Bone marrow (tissue), 2 donors: ENCODE data around the gene OPN1MW3.
"Not testable (repeated sequence)": the region's sequence is repeated elsewhere in the genome, so short reads cannot be mapped to it uniquely, and the experiment has no call there.

Source experiments
- DNase-seq, 2 donors: peaks; one replicate each; lab custom pipeline; 2025; lab: John Stamatoyannopoulos, UW

OPN1MW3 gene

DNA sequence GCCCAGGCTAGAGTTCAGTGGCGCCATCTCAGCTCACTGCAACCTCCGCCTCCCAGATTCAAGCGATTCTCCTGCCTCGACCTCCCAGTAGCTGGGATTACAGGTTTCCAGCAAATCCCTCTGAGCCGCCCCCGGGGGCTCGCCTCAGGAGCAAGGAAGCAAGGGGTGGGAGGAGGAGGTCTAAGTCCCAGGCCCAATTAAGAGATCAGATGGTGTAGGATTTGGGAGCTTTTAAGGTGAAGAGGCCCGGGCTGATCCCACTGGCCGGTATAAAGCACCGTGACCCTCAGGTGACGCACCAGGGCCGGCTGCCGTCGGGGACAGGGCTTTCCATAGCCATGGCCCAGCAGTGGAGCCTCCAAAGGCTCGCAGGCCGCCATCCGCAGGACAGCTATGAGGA lies at the start of gene OPN1MW3:
OPN1MW3 (plus strand) TSS at position 301 of the 400 bp plus-strand sequence; CDS start at position 339, 38 bp downstream.
- not testable (repeated sequence) for DNase-seq

DNA sequence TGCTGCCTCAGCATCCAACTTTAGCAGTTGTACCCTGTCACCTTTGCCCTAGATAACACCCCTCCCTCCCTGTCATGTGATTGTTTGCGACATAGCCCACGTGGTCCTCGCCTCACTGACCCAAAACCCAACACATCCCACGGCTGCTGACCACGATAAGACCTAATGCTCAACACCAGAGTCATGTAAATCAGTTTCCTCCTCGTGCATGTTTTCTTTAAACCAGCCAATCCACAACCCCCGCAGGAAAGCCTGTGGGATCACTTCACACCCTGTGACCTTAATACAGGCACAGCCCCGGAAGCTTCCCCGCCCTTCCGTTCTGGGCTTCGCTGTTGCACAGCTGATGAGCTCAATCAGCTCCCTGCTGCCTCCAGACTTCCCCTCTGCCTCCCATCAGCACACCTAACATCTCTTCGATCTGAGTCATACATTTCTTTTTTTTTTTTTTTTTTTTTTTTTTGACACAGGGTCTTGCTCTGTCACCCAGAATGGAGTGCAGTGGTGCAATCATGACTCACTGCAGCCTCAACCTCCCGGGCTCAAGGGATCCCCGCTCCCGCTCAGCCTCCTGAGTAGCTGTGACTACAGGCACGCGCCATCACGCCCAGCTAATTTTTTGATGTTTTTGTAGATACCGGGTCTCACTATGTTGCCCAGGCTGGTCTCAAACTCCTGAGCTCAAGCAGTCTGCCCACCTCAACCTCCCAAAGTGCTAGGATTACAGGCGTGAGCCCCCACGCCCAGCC lies 47.5 kb upstream of the OPN1MW3 start:
- DNase-seq, result not testable (repeated sequence)

DNA sequence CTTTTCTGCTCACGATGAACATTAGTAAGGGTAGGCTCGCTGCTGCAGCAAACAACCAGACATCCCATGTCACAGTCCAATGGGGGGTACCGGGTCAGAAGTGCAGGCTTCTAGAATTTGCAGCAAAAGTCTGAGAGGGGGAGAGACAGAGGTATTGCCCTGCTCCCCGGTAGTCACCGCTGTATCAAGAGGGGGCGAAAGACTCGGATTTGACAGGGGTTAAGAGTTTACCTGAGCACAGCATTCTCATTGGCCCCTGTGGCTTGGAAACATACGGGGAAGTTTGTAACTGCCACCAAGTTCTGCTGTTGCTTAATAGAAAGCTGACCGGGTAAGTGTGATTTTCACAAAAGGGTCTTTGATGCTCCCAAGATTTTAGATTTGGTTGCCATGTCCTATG lies 46.3 kb upstream of the OPN1MW3 start:
- DNase-seq, result not testable (repeated sequence)

DNA sequence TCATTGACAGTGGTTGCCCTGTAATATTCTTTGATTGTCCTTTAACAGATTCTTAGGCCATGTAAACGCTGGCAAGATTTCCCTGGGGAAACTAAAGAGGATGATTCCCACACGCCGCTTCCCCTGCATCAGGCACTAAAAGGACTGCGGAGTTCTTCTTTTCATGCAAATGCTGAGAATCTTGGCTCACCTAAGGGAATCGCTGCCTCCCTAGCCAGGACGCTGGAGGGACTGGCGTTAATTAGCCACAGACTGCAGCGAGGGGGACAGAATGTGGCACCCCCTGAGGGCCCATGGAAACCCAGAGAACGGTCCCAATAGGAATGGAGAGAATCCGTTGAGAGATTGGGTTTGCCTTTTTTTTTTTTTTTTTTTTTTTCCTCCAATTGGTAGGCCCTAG lies 45.9 kb upstream of the OPN1MW3 start:
- not testable (repeated sequence) for DNase-seq

DNA sequence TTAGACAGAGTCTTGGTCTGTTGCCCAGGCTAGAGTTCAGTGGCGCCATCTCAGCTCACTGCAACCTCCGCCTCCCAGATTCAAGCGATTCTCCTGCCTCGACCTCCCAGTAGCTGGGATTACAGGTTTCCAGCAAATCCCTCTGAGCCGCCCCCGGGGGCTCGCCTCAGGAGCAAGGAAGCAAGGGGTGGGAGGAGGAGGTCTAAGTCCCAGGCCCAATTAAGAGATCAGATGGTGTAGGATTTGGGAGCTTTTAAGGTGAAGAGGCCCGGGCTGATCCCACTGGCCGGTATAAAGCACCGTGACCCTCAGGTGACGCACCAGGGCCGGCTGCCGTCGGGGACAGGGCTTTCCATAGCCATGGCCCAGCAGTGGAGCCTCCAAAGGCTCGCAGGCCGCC lies 37.9 kb upstream of the OPN1MW3 start, which contains the start of gene OPN1MW2:
OPN1MW2 (plus strand) TSS at position 301 of the 400 bp plus-strand sequence; CDS start at position 361, 60 bp downstream.
- not testable (repeated sequence) for DNase-seq

DNA sequence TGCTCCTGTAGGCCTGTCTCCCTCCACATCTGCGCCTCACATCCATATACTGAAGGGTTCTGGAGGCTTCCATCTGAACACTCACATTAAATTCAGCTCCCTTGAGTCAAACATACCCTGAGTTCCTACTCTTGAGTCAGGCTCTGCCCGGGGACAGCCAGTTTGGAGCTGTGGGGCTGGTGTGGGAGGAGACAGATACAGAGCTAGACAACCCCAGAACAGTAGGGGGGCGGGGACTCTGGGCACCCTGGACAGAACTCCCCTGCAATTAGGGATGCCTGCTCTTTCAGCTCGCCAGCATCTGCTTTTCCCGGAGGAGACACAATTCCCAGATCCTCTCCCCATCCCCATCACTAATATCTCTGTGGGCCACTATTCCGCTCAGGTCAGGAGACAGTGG lies 32.1 kb upstream of the OPN1MW3 start:
- DNase-seq, result not testable (repeated sequence)

DNA sequence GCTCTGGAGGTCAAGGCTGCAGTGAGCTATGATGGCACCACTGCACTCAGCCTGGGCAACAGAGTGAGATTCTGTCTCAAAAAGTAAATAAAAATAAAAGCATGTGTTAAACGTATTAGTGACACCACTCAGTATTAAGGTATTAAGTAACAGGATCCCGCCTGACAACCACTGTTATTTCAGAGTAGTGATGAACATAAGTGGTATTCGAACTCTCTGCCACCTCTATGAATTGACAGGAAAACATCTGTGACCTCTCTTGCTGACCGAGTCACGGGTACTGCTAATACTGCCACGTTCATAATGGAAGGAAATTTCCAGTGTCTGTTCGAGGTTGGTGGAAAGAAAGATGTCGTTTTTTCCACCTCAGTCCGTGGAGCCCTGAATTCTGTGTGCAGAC lies 30.7 kb upstream of the OPN1MW3 start:
- not testable (repeated sequence) for DNase-seq

DNA sequence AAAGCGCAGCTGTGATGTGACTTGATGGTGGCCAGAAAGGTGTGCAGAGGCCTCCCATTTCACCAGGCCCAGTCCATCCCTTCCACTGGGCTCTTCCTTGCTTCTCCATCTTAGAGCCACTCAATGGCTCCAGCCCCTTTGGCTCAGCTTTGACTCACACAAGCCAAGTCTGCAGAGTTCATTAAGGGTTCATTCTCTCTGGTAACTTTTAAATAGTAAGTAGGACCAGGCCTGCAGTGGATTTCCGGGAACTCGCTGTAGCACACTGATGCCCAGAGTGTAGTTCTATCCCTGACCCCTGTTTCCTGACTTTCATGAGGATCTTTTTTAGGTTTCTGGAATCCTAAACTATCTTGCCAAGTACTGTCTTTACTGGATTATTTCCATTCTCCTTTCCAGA lies 25.9 kb upstream of the OPN1MW3 start:
- DNase-seq, result not testable (repeated sequence)

DNA sequence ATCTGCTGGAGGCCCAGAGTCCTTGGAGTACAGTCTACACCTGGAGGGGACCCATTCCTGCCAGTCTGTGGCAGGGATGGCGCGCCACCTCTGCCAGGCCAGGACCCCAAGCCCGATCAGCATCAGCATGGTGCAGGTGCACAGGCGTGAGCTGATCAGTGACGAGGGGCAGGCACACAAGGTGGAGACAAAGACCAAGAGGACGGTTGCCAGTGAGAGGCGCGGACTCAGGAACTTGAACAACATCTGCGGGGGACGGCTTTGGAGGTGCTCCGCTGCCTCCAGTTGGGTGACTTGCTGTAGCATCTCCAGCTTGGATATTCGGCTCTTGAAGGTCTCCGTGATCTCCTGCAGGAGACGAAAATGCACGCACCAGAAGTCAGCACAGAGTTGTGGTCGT lies 23.8 kb upstream of the OPN1MW3 start:
- DNase-seq, result not testable (repeated sequence)

DNA sequence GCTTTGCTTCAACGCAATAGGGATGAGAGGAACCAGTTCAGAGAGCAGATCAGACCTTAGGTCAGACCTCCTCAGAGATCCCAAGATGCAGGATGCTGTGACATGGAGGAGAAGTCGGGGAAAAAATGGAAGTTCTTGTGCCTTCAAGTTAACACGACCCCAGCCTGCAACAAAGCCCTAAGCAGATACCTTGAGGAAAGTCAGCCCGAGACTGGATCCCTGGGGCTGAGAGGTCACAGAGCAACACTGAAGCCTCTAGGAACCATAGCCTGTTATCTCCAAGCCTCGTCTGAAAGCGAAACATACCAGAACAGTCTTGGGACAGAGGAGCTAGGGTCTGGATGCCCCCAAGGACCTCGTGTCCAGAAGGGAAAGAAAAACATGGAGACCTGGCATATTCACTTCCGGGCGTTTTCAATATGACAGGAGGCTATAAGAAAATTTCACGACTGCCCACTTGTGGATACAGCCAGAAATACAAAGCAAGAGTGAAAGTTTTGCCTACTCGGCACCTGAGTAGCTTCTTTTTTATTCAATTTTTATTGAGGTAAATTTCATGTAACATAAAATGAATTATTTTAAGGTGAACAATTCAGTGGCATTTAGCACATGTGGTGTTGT lies 18.3 kb upstream of the OPN1MW3 start:
- not testable (repeated sequence) for DNase-seq

DNA sequence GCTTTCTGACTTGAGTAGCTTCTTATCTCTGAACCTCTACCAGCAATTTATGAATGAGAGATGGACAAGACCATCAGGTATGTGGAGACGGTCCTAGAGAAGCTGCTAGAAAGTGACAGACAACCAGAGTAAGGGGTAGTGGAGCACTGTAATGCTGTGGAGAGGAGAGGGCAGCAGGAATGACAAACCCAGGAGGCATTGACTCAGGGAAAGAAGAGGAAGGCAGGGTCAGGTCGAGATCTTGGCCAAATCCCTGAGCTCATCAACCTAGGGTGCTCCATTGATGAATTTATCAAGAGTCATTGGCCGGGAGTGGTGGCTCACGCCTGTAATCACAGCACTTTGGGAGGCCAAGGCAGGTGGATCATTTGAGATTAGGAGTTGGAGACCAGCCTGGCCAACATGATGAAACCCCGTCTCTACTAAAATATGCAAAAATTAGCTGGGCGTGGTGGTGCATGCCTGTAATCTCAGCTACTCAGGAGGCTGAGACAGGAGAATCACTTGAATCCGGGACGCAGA lies 17.3 kb upstream of the OPN1MW3 start:
- DNase-seq, result not testable (repeated sequence)

DNA sequence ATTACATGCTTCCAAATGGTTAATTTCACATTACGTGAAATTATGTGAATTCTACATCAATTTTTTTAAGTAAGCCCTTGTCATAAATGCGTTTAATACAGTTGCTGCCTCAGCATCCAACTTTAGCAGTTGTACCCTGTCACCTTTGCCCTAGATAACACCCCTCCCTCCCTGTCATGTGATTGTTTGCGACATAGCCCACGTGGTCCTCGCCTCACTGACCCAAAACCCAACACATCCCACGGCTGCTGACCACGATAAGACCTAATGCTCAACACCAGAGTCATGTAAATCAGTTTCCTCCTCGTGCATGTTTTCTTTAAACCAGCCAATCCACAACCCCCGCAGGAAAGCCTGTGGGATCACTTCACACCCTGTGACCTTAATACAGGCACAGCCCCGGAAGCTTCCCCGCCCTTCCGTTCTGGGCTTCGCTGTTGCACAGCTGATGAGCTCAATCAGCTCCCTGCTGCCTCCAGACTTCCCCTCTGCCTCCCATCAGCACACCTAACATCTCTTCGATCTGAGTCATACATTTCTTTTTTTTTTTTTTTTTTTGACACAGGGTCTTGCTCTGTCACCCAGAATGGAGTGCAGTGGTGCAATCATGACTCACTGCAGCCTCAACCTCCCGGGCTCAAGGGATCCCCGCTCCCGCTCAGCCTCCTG lies 9.9 kb upstream of the OPN1MW3 start:
- DNase-seq, result not testable (repeated sequence)

DNA sequence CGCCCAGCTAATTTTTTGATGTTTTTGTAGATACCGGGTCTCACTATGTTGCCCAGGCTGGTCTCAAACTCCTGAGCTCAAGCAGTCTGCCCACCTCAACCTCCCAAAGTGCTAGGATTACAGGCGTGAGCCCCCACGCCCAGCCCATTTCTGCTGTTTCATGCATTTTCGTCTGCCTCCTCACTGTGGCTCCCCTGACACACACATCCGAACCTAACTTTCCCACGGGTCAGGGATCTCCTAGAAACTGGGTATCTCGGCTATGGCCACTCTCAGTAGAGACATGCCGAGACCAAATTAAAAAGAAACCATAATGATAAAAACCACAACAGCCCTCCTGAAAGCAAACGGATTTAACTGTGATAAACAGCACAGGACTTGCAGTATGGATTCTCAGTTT lies 9.3 kb upstream of the OPN1MW3 start:
- DNase-seq, result not testable (repeated sequence)

DNA sequence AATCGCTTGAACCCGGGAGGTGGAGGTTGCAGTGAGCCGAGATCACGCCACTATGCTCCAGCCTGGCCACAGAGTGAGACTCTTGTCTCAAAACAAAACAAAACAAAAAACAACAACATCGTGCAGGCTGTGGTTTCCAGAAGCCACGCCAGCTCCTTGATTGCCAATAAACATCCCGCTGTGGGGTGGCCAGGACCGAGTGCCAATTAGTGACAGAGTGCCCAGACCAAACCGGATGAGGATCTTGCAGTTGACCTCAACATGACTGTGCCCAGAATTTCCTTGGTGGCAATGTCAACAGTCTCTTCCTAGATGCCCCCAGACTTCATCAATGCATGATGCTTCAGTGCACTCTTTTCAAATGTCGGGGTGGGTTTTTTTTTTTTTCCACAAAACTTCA lies 1.3 kb downstream of the OPN1MW3 start:
- DNase-seq, result not testable (repeated sequence)

DNA sequence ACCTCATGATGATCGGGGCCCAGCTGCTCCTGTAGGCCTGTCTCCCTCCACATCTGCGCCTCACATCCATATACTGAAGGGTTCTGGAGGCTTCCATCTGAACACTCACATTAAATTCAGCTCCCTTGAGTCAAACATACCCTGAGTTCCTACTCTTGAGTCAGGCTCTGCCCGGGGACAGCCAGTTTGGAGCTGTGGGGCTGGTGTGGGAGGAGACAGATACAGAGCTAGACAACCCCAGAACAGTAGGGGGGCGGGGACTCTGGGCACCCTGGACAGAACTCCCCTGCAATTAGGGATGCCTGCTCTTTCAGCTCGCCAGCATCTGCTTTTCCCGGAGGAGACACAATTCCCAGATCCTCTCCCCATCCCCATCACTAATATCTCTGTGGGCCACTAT lies 5.7 kb downstream of the OPN1MW3 start:
- DNase-seq, result not testable (repeated sequence)

DNA sequence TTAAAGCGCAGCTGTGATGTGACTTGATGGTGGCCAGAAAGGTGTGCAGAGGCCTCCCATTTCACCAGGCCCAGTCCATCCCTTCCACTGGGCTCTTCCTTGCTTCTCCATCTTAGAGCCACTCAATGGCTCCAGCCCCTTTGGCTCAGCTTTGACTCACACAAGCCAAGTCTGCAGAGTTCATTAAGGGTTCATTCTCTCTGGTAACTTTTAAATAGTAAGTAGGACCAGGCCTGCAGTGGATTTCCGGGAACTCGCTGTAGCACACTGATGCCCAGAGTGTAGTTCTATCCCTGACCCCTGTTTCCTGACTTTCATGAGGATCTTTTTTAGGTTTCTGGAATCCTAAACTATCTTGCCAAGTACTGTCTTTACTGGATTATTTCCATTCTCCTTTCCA lies 11.9 kb downstream of the OPN1MW3 start:
- DNase-seq, result not testable (repeated sequence)

DNA sequence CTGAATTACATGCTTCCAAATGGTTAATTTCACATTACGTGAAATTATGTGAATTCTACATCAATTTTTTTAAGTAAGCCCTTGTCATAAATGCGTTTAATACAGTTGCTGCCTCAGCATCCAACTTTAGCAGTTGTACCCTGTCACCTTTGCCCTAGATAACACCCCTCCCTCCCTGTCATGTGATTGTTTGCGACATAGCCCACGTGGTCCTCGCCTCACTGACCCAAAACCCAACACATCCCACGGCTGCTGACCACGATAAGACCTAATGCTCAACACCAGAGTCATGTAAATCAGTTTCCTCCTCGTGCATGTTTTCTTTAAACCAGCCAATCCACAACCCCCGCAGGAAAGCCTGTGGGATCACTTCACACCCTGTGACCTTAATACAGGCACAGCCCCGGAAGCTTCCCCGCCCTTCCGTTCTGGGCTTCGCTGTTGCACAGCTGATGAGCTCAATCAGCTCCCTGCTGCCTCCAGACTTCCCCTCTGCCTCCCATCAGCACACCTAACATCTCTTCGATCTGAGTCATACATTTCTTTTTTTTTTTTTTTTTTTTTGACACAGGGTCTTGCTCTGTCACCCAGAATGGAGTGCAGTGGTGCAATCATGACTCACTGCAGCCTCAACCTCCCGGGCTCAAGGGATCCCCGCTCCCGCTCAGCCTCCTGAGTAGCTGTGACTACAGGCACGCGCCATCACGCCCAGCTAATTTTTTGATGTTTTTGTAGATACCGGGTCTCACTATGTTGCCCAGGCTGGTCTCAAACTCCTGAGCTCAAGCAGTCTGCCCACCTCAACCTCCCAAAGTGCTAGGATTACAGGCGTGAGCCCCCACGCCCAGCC lies 27.3 kb downstream of the OPN1MW3 start:
- not testable (repeated sequence) for DNase-seq

DNA sequence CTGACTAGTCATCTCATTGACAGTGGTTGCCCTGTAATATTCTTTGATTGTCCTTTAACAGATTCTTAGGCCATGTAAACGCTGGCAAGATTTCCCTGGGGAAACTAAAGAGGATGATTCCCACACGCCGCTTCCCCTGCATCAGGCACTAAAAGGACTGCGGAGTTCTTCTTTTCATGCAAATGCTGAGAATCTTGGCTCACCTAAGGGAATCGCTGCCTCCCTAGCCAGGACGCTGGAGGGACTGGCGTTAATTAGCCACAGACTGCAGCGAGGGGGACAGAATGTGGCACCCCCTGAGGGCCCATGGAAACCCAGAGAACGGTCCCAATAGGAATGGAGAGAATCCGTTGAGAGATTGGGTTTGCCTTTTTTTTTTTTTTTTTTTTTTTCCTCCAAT lies 29.0 kb downstream of the OPN1MW3 start:
- not testable (repeated sequence) for DNase-seq

DNA sequence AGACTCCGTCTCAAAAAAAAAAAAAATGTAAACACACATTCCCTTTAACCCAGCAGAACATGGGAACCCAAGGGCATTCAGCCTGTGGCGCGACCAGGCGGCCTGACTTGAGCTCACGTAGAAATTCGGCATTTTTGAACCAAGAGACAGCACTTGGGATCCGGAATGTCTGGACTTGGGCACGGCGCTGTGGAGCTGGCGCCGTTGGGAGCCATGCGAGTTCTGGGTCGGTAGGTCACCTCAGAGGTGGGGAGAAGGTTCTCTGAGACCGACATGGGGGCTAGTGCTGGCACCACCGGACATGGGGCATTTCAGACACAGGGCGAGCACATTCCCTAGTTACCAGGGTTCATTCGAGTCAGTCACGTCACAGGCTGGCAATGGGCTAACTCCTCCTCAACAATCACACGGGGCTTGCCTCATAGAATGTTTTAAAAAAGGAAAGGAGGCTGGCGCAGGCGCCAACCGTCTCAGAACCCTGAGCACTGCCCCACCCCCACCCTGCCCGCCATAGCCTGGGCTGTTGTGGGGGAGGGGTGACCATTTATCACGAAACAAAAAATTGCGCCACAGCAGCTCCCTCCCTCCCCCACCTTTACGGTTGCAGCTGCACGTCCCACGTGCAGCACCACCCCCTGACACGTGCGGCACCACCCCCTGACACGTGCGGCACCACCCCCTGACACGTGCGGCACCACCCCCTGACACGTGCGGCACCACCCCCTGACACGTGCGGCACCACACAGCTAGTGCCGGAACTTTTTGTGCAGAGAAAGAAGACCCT lies 37.6 kb downstream of the OPN1MW3 start, which contains the start of gene TEX28:
TEX28 (minus strand) TSS at position 334 of the 784 bp plus-strand sequence. CDS start 3,007 bp downstream, outside the sequence.
- DNase-seq, result no peak

DNA sequence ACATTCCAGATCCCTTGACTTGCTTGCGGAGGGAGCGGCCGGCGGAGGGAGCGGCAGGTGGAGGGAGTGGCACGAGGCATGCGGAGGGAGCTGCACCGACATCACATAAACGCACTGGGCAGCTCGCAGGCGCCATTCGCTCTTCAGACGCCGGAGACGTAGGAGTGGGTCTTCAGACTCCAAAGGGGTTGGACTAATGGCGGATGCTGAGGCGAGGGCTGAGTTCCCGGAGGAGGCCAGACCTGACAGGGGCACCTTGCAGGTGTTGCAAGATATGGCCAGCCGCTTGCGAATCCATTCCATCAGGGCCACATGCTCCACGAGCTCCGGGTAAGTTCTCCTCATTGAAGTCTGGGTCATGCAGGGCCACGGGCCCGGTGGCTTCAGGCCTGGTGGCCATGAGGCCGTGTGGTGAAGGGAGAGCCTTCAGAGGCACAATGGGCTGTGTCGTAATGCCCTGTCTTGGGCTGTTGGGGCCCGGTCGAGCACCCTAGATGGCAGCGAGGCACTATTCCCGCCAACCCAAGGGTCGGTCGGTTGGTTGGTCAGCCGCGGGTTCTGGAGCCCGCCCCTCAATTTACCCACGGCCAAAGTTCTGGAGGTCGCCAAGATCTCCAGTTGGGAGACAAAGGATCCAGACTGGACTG lies 38.4 kb downstream of the OPN1MW3 start, which contains the start of gene TKTL1:
TKTL1 (plus strand) TSS at position 132 of the 647 bp plus-strand sequence; CDS start at position 197, 65 bp downstream.
- DNase-seq, result no peak
